ENCODE results near the gene RNF144B.

Gene RNF144B

DNA sequence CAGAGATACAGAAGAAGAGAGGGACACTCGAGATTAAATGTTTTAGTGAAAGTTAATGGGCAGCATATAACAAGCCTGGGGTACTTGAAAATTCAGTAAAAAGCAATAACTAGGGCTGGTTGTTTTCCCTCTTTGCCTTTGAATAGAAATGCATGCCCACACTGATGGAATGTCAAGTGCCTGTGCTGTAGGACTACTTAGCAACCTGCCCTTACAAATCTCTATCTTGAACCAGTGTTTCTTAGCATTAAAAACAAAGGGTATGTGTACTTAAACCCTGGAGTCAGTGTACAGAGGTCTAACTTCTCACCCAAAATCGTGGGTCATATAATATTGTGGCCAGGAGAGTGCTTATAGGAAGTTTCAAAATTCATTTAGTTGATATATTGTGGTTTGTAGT, 37.1 kb downstream of the RNF144B start:
- DNase-seq (ENCODE audit: low read depth), result no peak
- no peak overlapping the region for H3K4me3 ChIP-seq (ENCODE audit: low read depth, low read length)
- TF ChIP-seq, protein P1, sequence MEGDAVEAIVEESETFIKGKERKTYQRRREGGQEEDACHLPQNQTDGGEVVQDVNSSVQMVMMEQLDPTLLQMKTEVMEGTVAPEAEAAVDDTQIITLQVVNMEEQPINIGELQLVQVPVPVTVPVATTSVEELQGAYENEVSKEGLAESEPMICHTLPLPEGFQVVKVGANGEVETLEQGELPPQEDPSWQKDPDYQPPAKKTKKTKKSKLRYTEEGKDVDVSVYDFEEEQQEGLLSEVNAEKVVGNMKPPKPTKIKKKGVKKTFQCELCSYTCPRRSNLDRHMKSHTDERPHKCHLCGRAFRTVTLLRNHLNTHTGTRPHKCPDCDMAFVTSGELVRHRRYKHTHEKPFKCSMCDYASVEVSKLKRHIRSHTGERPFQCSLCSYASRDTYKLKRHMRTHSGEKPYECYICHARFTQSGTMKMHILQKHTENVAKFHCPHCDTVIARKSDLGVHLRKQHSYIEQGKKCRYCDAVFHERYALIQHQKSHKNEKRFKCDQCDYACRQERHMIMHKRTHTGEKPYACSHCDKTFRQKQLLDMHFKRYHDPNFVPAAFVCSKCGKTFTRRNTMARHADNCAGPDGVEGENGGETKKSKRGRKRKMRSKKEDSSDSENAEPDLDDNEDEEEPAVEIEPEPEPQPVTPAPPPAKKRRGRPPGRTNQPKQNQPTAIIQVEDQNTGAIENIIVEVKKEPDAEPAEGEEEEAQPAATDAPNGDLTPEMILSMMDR (IDR thresholded peaks at IDR 0.05; ENCODE audit: control insufficient read depth, extremely low read depth, insufficient read depth), result no peak

DNA sequence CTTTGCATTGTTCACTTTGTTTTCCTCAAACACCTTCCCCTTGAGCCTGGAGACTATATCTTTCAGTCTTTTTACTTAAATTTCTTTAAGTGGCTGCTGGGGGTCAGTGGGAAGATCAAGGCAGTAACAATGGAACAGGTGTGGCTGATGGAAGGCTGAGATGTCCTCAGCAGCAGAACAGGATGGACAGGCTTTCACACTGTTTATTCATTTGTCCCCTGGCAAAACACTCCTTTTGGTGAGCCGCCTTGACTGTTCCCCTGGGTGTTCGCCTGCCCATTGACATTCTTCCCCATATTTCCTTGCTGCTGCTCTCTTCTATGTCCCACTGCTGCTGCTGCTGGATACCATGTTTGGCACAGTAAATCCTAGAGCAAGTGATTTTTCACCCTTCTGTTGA, 38.1 kb downstream of the RNF144B start:
- peak; percentile 57 for DNase-seq (ENCODE audit: low read depth)
- TF ChIP-seq, protein P1 (IDR thresholded peaks at IDR 0.05; ENCODE audit: control insufficient read depth, extremely low read depth, insufficient read depth), result no peak

DNA sequence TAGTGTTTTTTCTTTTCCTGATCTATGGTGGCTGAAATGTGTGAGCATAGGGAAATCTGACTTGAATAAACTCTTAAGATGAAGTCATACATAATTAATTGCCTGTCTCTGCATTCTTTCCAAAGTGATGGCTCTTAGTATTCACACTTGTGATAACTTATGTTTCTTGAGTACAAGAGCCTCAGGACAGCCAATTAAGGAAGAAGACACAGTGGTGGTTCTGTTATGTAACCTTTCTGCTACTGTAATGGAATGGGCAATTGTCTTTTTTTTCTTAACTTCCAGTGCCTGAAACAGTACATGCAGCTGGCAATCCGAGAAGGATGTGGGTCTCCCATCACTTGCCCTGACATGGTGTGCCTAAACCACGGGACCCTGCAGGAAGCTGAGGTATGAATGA, 40.1 kb downstream of the RNF144B start:
- DNase-seq (ENCODE audit: low read depth), result no peak
- H3K4me3 ChIP-seq (ENCODE audit: low read depth, low read length), result no peak overlapping the region
- TF ChIP-seq, protein P1 (IDR thresholded peaks at IDR 0.05; ENCODE audit: control insufficient read depth, extremely low read depth, insufficient read depth), result no peak

More for the DNA sequence above, 38.1 kb downstream of the RNF144B start:
- H3K4me3 ChIP-seq (ENCODE audit: low read depth, low read length), result no peak overlapping the region

DNA sequence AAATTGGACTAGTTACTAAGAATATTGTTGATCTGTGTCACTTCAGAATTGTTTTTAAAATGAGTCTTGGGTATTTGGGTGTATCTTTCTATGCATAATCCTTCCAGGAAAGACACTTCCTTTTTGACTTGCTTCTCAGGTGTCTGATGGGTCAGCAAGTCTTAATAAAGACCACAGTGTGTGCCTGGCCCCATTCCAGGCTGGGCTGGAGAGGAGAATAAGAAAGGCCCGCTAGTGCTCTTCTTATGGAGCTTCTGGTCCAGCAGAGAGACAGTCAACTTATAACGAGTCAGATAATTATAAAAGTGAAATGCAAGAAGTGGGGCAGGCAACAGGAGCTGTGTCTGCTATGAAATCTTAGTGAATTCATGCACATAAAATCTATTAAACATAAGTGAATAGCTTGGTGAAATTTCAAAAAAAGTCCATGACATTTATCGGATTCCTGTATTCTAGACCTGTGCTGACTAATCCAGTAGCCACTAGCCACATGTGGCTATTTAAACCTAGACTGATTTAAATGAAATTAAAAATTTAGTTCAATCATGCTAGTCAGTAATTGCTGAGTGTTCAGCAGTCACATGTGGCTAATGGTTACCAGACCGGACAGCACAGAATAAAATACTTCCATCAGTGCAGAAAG, 42.6 kb downstream of the RNF144B start:
- H3K4me3 ChIP-seq (ENCODE audit: low read depth, low read length), result no peak overlapping the region
- TF ChIP-seq, protein P1 (IDR thresholded peaks at IDR 0.05; ENCODE audit: control insufficient read depth, extremely low read depth, insufficient read depth), result no peak
- DNase-seq (ENCODE audit: low read depth), result no peak

DNA sequence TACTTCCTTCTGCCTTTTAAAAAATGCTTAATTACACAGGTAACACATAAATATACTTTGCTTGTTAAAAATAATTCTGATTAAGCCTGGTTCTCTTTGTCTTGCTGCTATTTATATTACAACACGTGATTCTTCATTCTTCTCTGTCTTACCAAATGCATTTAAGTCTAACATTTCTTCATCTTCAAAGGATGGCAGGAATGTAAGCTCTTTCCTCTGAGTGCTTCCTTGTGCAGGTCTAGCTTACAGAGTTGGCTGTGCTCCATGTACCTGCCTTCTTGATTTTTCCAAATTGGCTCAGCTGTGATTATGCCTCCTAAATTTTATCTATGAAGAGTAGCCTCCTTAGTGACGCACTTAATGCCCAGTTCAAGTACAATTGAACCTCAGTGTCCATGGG, 44.4 kb downstream of the RNF144B start:
- DNase-seq (ENCODE audit: low read depth), result no peak
- TF ChIP-seq, protein P1 (IDR thresholded peaks at IDR 0.05; ENCODE audit: control insufficient read depth, extremely low read depth, insufficient read depth), result no peak
- H3K4me3 ChIP-seq (ENCODE audit: low read depth, low read length), result no peak overlapping the region

DNA sequence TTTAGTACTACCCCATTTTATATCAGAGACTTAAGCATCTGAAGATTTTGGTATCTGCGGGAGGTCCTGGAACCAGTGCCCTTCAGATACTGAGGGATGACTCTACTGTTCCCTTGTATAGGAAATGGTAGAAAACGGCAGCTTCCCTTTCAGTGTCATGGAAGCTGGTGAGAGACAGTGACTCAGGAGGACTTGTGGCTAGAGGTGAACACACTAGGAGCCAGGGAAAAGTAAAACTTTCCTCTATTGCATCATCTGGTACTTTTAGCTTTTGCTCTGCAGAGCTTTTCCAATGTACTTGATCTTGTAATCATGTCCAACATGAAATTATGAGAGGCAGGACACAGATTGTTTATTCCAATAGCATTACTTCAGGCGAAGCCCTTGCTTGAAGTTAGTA, 45.0 kb downstream of the RNF144B start:
- DNase-seq (ENCODE audit: low read depth), result no peak
- H3K4me3 ChIP-seq (ENCODE audit: low read depth, low read length), result no peak overlapping the region
- TF ChIP-seq, protein P1 (IDR thresholded peaks at IDR 0.05; ENCODE audit: control insufficient read depth, extremely low read depth, insufficient read depth), result no peak

DNA sequence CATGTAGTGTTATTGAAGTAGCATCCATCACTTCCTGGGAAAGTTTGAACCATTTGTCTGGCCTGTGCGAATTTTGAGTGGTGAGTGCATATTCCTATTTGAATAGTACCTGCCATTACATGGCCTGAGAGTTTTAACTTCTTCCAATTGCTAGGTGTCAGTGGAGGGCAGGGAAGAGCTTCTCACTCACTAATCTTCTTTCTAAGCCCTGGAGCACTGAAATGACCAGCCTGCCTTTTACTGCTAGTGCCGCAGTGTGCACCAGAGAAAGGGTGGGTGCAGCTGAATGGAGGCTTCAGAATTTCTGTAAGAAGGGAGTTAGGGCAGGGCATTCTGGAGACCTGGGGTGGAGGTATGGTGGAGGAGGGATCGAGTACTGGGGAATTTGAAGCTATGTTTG, 45.5 kb downstream of the RNF144B start:
- DNase-seq (ENCODE audit: low read depth), result no peak
- H3K4me3 ChIP-seq (ENCODE audit: low read depth, low read length), result no peak overlapping the region
- TF ChIP-seq, protein P1 (IDR thresholded peaks at IDR 0.05; ENCODE audit: control insufficient read depth, extremely low read depth, insufficient read depth), result no peak
